Skeletal muscle satellite cell (primary cell): ENCODE data around the gene WWC2.

Experiments used
- H3K27me3 ChIP-seq: 2 replicates; pipeline ENCODE4 v1.7.0; 2013; ENCODE audit warnings: low read length; ENCODE audit not compliant: control insufficient read depth, insufficient read depth
- H3K36me3 ChIP-seq: 2 replicates; pipeline ENCODE4 v1.7.0; 2013; ENCODE audit warnings: mild to moderate bottlenecking, control low read depth, low read length; ENCODE audit not compliant: insufficient read depth
- H3K4me1 ChIP-seq: 2 replicates; pipeline ENCODE4 v1.7.0; 2013; ENCODE audit warnings: low read length; ENCODE audit not compliant: control insufficient read depth, insufficient read depth
- H3K4me2 ChIP-seq: 2 replicates; pipeline ENCODE4 v1.7.0; 2013; ENCODE audit warnings: mild to moderate bottlenecking, low read length
- H3K4me3 ChIP-seq: 2 replicates; pipeline ENCODE4 v1.7.0; 2013; ENCODE audit warnings: low read length
- H3K9ac ChIP-seq: 2 replicates; pipeline ENCODE4 v1.7.0; 2013; ENCODE audit warnings: mild to moderate bottlenecking, low read depth, low read length, moderate library complexity
- H3K9me3 ChIP-seq: replicated peaks from 2 replicates; pipeline ENCODE4 v1.7.0; 2013; ENCODE audit warnings: mild to moderate bottlenecking, control low read depth, low read length

Gene WWC2

DNA sequence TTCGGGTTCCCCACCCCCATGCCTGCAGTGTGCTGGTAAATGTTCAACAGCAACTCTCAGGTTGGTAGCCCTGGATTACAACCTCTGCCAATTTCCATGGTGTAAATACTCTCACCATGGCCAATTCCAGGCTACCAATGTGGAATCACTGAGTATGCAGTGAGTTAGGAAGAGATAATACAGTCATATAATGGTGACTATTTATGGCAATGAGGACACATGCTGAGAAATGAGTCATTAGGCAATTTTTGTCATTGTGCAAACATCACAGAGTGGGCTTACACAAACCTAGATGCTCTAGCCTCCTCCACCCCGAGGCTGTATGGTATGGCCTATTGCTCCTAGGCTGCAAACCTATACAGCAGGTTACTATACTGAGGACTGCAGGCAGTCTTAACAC is 227.8 kb downstream of the WWC2 start:
- Histone ChIP-seq H3K9me3 (no peaks in the 10 kb centered on the region), H3K4me1 (peaks cover 7% of the 10 kb centered on the region), H3K27me3 (no peaks in the 10 kb centered on the region), H3K4me3 (no peak overlapping the region), H3K9ac (no peak overlapping the region), H3K36me3 (no peaks in the 10 kb centered on the region), H3K4me2 (no peak overlapping the region)

GRCh38 chr4:183327827-183328226 is 228.8 kb downstream of the WWC2 start:
- Histone ChIP-seq H3K4me3 (no peak overlapping the region), H3K4me1 (peaks cover 12% of the 10 kb centered on the region), H3K36me3 (no peaks in the 10 kb centered on the region), H3K4me2 (no peak overlapping the region), H3K9me3 (no peaks in the 10 kb centered on the region), H3K27me3 (no peaks in the 10 kb centered on the region), H3K9ac (no peak overlapping the region)

DNA sequence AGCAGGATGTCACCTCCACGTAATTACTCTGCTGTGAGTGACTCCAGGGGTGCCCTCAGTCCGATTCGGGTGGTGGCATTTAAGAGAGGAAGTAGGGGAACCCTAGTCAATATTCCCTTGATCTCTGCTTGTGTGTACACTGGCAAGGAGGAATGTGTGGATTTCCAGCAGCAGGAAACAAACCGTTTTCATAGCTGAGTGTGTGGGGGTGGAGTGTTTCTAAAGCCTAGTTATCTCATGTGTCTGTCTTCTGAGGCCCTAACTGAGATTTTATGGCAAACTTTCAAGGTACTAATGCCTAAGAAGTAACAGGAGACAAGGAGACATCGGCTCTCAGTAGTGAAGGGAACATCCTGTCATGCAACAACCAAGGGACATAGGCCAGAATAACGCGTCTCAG is 229.8 kb downstream of the WWC2 start:
- no peak overlapping the region for H3K9ac ChIP-seq
- no peak overlapping the region for H3K4me2 ChIP-seq
- H3K4me3 ChIP-seq = no peak overlapping the region
- H3K27me3 ChIP-seq = no peaks in the 10 kb centered on the region
- H3K36me3 ChIP-seq = no peaks in the 10 kb centered on the region
- H3K4me1 ChIP-seq = peaks cover 13% of the 10 kb centered on the region
- no peaks in the 10 kb centered on the region for H3K9me3 ChIP-seq

DNA sequence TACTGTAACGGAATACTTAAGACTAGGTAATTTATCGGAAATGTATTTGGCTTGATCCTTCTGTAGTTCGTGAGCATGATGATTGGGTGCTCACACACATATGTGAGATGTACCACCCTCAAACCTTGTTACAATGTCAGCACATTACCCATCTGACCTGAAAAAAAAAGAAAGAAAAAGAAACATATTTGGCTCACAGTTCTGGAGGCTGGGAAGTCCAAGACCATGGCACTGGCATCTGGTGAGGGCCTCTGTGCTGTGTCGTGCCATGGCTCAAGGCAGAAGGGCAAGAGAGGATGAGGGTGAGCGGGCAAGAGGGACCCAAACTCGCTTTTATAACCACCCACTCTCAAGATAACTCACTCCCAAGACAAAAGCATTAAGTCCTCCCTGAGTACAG is 230.2 kb downstream of the WWC2 start:
- H3K4me3 ChIP-seq = no peak overlapping the region
- H3K9me3 ChIP-seq = no peaks in the 10 kb centered on the region
- H3K4me1 ChIP-seq = peaks cover 17% of the 10 kb centered on the region
- H3K27me3 ChIP-seq = no peaks in the 10 kb centered on the region
- H3K4me2 ChIP-seq = no peak overlapping the region
- no peaks in the 10 kb centered on the region for H3K36me3 ChIP-seq
- no peak overlapping the region for H3K9ac ChIP-seq

DNA sequence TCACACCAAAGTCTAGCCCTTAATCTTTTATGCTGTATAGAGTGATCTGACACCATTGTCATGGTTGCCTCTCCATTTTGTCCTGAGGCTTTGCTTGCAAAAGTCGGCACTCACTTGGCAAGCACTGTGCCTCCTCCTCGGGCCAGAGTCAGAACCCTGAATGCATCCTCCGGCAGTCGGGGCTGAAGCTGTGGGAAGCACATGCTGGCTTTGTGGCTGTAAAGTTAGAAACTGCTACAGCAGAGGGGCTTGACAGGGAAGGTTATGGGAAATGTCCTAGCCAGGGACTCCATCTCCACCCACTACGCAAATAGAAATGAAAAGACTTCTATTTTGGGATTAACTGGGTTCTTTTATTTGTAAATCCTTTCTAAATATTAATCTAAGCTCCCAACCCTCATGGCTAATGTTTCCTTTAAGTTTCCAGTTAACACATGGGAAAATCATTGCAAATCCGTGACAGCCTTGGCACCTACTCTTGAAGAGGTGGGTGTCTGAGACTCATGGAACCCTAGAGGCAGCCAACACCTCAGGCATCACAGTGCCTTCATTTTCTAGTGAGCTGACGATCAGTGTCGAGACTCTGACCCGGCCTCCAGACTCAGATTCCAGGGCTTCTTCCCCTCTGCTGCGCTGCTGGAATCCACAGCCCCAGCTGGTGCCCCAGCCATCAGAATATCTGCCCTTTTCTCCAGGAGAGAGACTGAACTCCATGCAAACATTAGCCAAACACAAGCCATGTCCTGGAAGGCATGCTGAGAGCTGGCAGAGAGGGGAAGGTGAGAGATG is 231.1 kb downstream of the WWC2 start:
- Histone ChIP-seq H3K4me3 (no peak overlapping the region), H3K9ac (no peak overlapping the region), H3K9me3 (no peaks in the 10 kb centered on the region), H3K36me3 (no peaks in the 10 kb centered on the region), H3K4me1 (peaks cover 25% of the 10 kb centered on the region), H3K4me2 (no peak overlapping the region), H3K27me3 (no peaks in the 10 kb centered on the region)

DNA sequence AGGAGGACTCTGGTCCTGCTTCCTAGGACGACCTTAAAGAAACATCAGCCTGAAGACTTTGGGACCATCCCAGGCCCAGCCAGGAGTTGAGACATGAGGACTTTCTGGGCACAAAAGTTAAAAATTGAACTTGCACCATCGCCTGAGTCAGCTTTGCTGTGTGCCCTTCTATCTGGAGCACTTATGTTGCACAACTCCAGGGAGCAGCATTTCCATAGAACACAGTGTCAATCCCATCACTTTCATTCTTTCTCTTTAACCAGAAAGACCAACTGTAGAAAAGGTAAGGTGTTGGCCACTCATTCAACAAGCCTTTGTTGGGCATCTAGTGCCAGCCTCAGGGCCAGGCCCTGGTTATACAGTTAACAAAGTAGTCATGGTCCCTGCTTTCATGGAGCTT is 231.8 kb downstream of the WWC2 start:
- Histone ChIP-seq H3K9me3 (no peaks in the 10 kb centered on the region), H3K36me3 (no peaks in the 10 kb centered on the region), H3K27me3 (no peaks in the 10 kb centered on the region), H3K4me3 (no peak overlapping the region), H3K4me2 (no peak overlapping the region), H3K4me1 (peaks cover 31% of the 10 kb centered on the region), H3K9ac (no peak overlapping the region)

DNA sequence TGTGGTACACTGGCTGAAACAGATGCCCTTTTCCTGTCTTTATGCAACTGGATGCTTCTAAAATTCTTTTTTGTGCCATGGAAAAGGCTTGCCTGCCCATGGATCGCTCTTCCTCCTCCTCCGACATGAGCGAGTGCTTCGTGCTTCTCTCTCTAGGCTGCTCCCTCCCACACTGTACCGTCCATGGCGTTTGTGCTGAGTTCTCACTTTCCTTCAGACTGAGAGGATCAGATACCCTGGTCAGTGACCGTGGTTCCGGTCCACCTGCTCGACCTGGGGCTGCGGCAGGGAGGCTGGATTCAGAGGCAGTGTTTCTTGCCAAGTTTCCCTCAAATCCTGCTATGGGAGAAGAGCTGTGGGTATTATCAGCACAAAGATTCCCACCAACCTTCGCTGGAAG is 233.4 kb downstream of the WWC2 start:
- peak overlapping the region; percentile 1 for H3K4me2 ChIP-seq
- H3K27me3 ChIP-seq = no peaks in the 10 kb centered on the region
- H3K4me3 ChIP-seq = no peak overlapping the region
- H3K4me1 ChIP-seq = peaks cover 36% of the 10 kb centered on the region
- no peaks in the 10 kb centered on the region for H3K9me3 ChIP-seq
- no peak overlapping the region for H3K9ac ChIP-seq
- no peaks in the 10 kb centered on the region for H3K36me3 ChIP-seq

GRCh38 chr4:183333202-183333601 is 234.1 kb downstream of the WWC2 start:
- H3K4me2 ChIP-seq = no peak overlapping the region

DNA sequence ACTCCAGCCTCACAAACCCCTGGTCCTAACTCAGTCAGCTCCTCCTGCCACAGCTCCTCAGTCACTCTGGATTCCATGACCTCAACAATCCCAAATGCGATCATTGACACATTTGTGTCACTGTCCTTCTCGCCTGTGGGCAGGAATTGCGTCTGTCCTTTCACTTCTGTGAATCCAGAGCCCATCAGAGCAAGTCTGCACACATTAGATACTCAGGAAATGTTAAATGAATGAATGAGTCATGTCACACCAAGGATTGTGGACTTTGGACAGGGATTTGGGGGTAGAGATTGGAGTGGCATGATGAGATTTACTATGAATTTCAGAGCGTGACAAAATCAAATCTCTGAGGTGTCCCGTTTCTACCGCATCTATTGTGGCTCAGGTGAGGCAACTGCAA is 234.9 kb downstream of the WWC2 start:
- Histone ChIP-seq H3K4me3 (no peak overlapping the region), H3K27me3 (no peaks in the 10 kb centered on the region), H3K4me1 (peaks cover 36% of the 10 kb centered on the region), H3K4me2 (no peak overlapping the region), H3K36me3 (no peaks in the 10 kb centered on the region), H3K9ac (no peak overlapping the region), H3K9me3 (no peaks in the 10 kb centered on the region)

More at GRCh38 chr4:183333202-183333601, 234.1 kb downstream of the WWC2 start:
- no peaks in the 10 kb centered on the region for H3K9me3 ChIP-seq
- H3K4me1 ChIP-seq = peaks cover 42% of the 10 kb centered on the region
- H3K27me3 ChIP-seq = no peaks in the 10 kb centered on the region
- H3K4me3 ChIP-seq = no peak overlapping the region
- no peaks in the 10 kb centered on the region for H3K36me3 ChIP-seq
- no peak overlapping the region for H3K9ac ChIP-seq

GRCh38 chr4:183335369-183335940 is 236.4 kb downstream of the WWC2 start:
- Histone ChIP-seq H3K4me1 (peaks cover 35% of the 10 kb centered on the region), H3K27me3 (no peaks in the 10 kb centered on the region), H3K36me3 (no peaks in the 10 kb centered on the region), H3K9me3 (no peaks in the 10 kb centered on the region), H3K4me3 (no peak overlapping the region), H3K9ac (peak overlapping the region; percentile 27), H3K4me2 (peak overlapping the region; percentile 39)

- Histone ChIP-seq H3K4me2 (no peak overlapping the region), H3K9me3 (no peaks in the 10 kb centered on the region), H3K4me1 (peaks cover 31% of the 10 kb centered on the region), H3K9ac (no peak overlapping the region), H3K4me3 (no peak overlapping the region), H3K27me3 (no peaks in the 10 kb centered on the region), H3K36me3 (no peaks in the 10 kb centered on the region)
These were observed 238.3 kb downstream of the WWC2 start for GRCh38 chr4:183337349-183337748.

GRCh38 chr4:183337833-183338232 is 238.8 kb downstream of the WWC2 start:
- Histone ChIP-seq H3K9ac (no peak overlapping the region), H3K9me3 (no peaks in the 10 kb centered on the region), H3K4me3 (no peak overlapping the region), H3K27me3 (no peaks in the 10 kb centered on the region), H3K4me2 (no peak overlapping the region), H3K4me1 (peaks cover 30% of the 10 kb centered on the region), H3K36me3 (no peaks in the 10 kb centered on the region)
